Stimulated activated CD4-positive, alpha-beta T cell treated with anti-CD3 and anti-CD28 coated beads, TNF-alpha, amount 100 ng/mL, for 4 hours (primary cell): ENCODE measurements around the gene JAK3.
"Not testable (repeated sequence)": the region's sequence is repeated elsewhere in the genome, so short reads cannot be mapped to it uniquely, and the experiment has no call there.

Experiments
- DNase-seq, 3 experiments: peaks; one replicate each; pipeline ENCODE4 v3.0.0-alpha.2; 2020; ENCODE audit warnings: low read depth in 3 of 3

The JAK3 gene

GRCh38 chr19:17807731-17808316 lies 40.0 kb downstream of the JAK3 start:
- DNase-seq, result no peak

- no peak for DNase-seq
These were observed 40.8 kb downstream of the JAK3 start for GRCh38 chr19:17806945-17807344.

DNA sequence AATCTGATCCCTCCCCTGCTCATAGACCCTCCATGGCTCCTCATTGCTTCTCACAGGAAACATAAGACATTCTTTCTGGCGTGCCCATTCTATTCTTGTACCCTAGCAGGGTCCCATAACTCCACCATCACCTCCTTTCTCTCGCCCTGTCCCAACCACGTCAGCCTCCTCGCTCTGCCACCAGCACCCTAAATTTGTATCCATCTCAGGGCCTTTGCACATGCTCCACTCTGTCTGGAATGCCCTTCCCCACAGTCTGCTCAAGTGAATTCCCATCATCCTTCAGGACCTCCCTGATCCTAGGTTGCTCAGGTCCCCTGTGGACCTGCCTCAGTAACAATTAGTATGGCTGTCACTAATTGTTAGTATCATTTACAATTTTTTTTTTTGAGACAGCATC lies 42.4 kb downstream of the JAK3 start:
- no peak for DNase-seq

DNA sequence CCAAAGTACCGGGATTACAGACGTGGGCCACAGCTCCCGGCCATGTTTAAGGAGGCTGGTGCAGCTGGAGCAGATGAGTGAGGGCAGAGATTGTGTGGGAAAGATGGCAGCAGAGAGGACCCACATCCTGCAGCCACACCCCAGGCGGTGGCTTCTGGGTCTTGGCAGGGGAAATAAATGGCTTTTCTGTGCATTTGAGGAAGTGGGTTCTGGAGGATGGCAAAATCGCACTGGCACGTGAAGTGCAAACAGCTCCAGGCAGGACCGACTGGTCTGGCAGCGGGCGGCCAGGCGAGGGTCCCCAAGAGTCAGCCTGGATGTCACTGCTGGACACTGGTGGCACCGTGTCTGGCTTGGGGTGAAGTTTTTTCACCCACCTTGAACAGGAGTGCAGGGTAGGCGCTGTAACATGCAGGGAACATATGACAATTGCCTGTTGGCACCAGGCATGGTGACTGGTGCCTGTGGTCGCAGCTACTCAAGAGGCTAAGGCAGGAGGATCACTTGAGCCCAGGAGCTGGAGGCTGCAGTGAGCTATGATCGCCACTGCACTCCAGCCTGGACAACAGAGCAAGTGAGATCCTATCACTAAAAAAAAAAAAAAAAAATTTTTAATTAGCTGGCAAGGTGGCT lies 44.4 kb downstream of the JAK3 start:
- no peak for DNase-seq

DNA sequence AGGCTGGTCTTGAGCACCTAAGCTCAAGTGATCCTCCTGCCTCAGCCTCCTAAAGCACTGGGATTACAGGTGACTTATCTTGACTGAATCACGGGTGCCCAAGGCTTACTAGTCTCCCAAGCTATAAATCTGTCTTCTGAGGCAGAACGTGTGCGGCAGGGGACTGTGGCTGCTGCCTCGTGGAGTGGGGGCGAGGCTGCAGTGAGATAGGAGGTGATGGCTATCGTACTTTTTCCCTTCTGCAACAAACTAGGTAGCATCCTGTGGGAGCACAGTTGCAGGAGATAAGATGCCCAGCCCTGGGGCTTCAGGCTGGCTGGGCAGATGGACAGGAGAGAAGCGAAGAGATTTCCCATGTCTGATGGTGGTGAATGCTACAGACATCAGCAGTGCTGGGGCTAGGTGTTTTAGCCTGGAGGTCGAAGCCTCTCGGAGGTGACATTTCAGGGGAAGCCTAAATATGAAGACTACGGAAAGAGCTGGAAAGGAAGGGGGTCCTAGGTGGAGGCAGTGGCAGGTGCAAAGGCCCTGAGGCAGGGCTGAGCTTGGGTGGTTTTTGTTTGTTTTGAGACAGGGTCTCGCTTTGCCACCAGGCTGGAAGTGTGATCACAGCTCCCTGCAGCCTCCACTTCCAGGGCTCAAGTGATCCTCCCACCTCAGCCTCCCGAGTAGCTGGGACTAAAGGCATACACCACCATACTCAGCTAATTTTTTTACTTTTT lies 45.5 kb downstream of the JAK3 start:
- no peak for DNase-seq

GRCh38 chr19:17798599-17798998 lies 49.2 kb downstream of the JAK3 start:
- DNase-seq, result not testable (repeated sequence)

GRCh38 chr19:17797424-17798201 lies 50.2 kb downstream of the JAK3 start:
- DNase-seq, result peak in 2 of 3 experiments; percentile 24 to 27

GRCh38 chr19:17796838-17797423 lies 50.9 kb downstream of the JAK3 start:
- DNase-seq, result no peak

GRCh38 chr19:17796013-17796837 lies 51.6 kb downstream of the JAK3 start:
- no peak for DNase-seq

GRCh38 chr19:17795495-17795856 lies 52.3 kb downstream of the JAK3 start:
- no peak for DNase-seq

DNA sequence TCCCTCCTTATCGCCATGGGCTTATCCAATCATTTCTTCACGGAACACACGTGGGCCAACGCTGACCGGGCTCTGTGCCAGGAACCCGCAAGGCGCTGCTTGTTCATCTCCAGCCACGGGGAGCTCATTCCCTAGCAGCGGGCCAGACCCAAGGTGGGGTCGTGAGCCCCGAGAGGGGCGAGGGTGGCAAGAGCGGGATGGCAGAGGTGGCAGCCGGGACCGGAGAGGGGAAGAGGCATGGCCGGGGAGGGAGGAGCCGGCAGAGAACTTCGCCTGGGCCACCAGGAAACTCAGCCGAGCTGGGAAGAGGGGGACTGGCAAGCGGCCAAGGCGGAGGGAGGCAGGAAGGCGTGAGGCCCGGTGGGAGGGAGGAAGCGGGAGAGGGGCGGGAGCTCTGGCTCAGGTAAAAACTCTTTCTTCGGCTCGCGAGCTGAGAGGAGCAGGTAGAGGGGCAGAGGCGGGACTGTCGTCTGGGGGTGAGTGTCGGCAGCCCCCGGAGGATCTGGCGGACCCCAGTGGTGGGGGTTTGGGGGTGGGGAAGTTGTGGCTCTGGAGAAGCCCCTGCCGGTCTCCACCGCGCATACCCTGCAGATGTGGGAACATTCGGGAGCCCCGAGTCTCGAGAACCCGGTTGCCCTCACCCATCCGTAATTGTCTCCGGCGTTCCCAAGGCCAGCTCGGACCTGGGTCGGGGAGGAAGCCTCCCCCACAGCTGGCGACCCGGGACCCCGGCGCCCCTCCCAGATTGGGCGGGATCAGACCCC lies 52.9 kb downstream of the JAK3 start, which contains the start of gene B3GNT3:
TSS of gene B3GNT3 (plus strand) at position 408 of the 764 bp plus-strand sequence. CDS start 12,670 bp downstream, outside the sequence.
- DNase-seq, result no peak

GRCh38 chr19:17794412-17794730 lies 53.4 kb downstream of the JAK3 start:
- DNase-seq, result no peak

- DNase-seq, result no peak
These were observed 57.6 kb downstream of the JAK3 start for GRCh38 chr19:17790059-17790780.

DNA sequence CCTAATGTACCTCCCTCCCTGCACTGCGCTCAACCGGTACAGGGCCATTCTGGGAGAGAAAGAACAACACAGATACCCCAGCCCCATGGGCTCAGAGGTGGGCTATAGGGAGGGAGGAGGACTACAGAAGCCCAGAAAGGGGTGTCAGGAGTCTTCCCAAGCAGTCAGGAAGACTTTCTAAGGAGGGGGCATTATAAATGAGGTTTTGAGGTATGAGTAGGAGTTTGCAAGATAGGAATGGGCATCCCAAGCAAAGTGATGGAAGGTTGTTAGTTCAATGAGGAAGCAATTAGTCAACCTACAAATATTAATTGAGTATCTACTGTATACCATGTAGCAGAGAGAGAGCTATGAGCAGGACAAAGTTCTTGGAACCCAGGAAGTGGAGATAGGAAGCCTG lies 59.1 kb downstream of the JAK3 start:
- no peak for DNase-seq

- no peak for DNase-seq
These were observed 60.4 kb downstream of the JAK3 start for GRCh38 chr19:17787274-17787913.

DNA sequence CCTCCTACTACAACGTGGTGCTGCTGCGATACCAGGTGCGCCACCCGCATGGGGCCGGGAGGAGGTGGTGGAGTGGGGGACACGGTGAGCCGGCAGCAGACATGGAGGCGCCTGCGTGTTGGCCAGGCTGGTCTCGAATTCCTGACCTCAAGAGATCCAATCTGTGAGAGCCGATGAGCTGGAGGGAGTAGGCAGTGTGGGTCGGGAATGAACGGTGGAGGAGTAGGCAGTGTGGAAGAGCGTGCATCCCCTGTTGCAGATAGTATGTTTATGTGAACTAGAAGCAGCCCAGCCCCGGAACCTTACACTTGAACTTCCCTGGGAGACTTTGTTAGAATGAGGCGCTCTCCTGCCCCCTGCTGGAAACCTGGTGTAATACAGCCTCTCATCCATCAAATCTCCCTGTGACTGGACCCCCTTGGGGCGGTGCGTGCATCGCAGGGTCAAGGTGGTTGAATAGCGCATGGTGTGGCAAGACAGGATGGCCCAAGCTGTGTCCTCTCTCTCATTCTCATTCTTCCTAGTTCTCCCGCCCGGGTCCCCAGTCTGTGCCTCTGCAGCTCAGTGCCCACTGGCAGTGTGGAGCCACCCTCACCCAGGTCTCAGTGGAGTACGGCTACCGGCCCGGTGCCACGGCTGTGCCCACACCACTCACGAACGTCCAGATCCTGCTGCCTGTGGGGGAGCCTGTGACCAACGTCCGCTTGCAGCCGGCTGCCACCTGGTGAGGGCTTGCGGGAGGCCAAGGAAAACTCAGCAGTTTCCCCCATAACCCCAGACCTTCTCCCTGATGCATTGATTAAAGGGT lies 63.4 kb downstream of the JAK3 start:
- peak; percentile 48 to 51 (median 49) for DNase-seq

GRCh38 chr19:17783721-17784120 lies 64.1 kb downstream of the JAK3 start:
- DNase-seq, result not testable (repeated sequence)

DNA sequence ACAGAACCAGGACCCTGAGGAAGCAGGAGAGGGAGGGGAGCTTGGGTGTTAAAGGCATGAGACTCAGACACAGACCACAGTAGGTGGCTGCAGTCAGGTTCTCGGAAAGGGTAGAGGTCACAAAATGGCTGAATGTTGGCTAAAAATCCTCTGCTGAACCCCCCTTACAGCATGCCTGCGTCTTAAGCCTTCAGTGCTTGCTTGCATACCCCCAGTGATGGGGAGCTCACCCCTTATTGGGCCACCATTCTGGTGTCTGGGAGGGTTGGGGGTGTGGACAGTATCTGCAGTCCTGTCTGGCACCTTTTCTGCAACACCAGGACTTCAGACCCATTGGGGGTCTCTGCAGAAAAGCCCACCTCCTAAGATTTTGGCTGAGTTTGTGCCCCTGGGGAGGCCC lies 67.0 kb downstream of the JAK3 start:
- DNase-seq, result no peak
